DMS153 (cell line): ENCODE data around the gene SPATA22.
"Not testable (repeated sequence)": the region's sequence is repeated elsewhere in the genome, so short reads cannot be mapped to it uniquely, and the experiment has no call there.

Source experiments
- DNase-seq: peaks from one replicate; lab custom pipeline; 2025; lab: John Stamatoyannopoulos, UW

SPATA22 gene

GRCh38 chr17:3471599-3471998 is at the start of gene SPATA22:
Gene SPATA22, minus strand, starts transcription at chr17:3471819. Its CDS starts 2,494 bp downstream, at chr17:3469325.
- DNase-seq, result no peak

- not testable (repeated sequence) for DNase-seq
Observed at GRCh38 chr17:3519472-3519871, 47.9 kb upstream of the SPATA22 start.

- no peak for DNase-seq
Observed at GRCh38 chr17:3514873-3515272, 43.3 kb upstream of the SPATA22 start.

GRCh38 chr17:3514167-3514566 is 42.5 kb upstream of the SPATA22 start:
- not testable (repeated sequence) for DNase-seq

GRCh38 chr17:3513305-3514035 is 41.9 kb upstream of the SPATA22 start:
- no peak for DNase-seq

GRCh38 chr17:3512505-3513171 is 41.0 kb upstream of the SPATA22 start:
- DNase-seq, result no peak

- DNase-seq, result no peak
Observed at GRCh38 chr17:3511852-3512504, 40.4 kb upstream of the SPATA22 start.

GRCh38 chr17:3510090-3510489 is 38.5 kb upstream of the SPATA22 start:
- no peak for DNase-seq

GRCh38 chr17:3507869-3508268 is 36.2 kb upstream of the SPATA22 start:
- no peak for DNase-seq

GRCh38 chr17:3507071-3507470 is 35.5 kb upstream of the SPATA22 start:
- no peak for DNase-seq

- DNase-seq, result no peak
Observed at GRCh38 chr17:3506054-3506453, 34.4 kb upstream of the SPATA22 start.

GRCh38 chr17:3505008-3505407 is 33.4 kb upstream of the SPATA22 start:
- DNase-seq, result no peak

GRCh38 chr17:3503285-3503684 is 31.7 kb upstream of the SPATA22 start:
- no peak for DNase-seq

- DNase-seq, result no peak
Observed at GRCh38 chr17:3502466-3502865, 30.8 kb upstream of the SPATA22 start.

- no peak for DNase-seq
Observed at GRCh38 chr17:3501344-3501743, 29.7 kb upstream of the SPATA22 start.

- DNase-seq, result no peak
Observed at GRCh38 chr17:3497101-3497500, 25.5 kb upstream of the SPATA22 start.

- no peak for DNase-seq
Observed at GRCh38 chr17:3485481-3486068, 14.0 kb upstream of the SPATA22 start.

- DNase-seq, result no peak
Observed at GRCh38 chr17:3482852-3483251, 11.2 kb upstream of the SPATA22 start.

GRCh38 chr17:3479988-3480387 is 8.4 kb upstream of the SPATA22 start:
- DNase-seq, result no peak

GRCh38 chr17:3475812-3476610 is 4.4 kb upstream of the SPATA22 start, which contains the start of gene ASPA:
Gene ASPA, plus strand, starts transcription at chr17:3475997. Its CDS starts 163 bp downstream, at chr17:3476160.
- no peak for DNase-seq

- no peak for DNase-seq
Observed at GRCh38 chr17:3475251-3475685, 3.6 kb upstream of the SPATA22 start.

GRCh38 chr17:3474212-3474611 is 2.6 kb upstream of the SPATA22 start:
- DNase-seq, result no peak
